HepG2 (cell line): ENCODE data around the gene MPIG6B. TPM values are rescaled to one million over a fixed set of nuclear protein-coding genes. Genes with fewer than 3 reads are reported as not detected.
A peak's percentile ranks its signal among the peaks of the same experiment; 100 is the strongest.

Experiments
- ATRX ChIP-seq: sonication (generic); formaldehyde crosslinking; IDR thresholded peaks from 2 replicates; pipeline ENCODE4 v1.4.0; 2020; ENCODE audit warnings: missing genetic modification reagents, borderline replicate concordance
- BRD4 ChIP-seq: sonication (generic); formaldehyde crosslinking; IDR thresholded peaks from 2 replicates; pipeline ENCODE4 v1.4.0; 2020; ENCODE audit warnings: missing genetic modification reagents
- DMTF1 ChIP-seq: sonication (generic); formaldehyde crosslinking; IDR thresholded peaks from 2 replicates; pipeline ENCODE4 v1.4.0; 2020; ENCODE audit warnings: mild to moderate bottlenecking, missing genetic modification reagents
- ELF1 ChIP-seq: sonication (generic); formaldehyde crosslinking; IDR thresholded peaks from 2 replicates; pipeline ENCODE4 v1.4.0; 2020; ENCODE audit warnings: missing genetic modification reagents
- GTF3A ChIP-seq: sonication (generic); formaldehyde crosslinking; conservative IDR thresholded peaks from 2 replicates; pipeline ENCODE4 v1.4.0; 2020; ENCODE audit warnings: mild to moderate bottlenecking, missing genetic modification reagents
- MED8 ChIP-seq: sonication (generic); formaldehyde crosslinking; IDR thresholded peaks from 2 replicates; pipeline ENCODE4 v1.8.1; 2023; ENCODE audit warnings: mild to moderate bottlenecking, missing genetic modification reagents; ENCODE audit not compliant: insufficient replicate concordance
- MXD1 ChIP-seq: sonication (generic); formaldehyde crosslinking; IDR thresholded peaks from 2 replicates; pipeline ENCODE4 v1.4.0; 2020; ENCODE audit warnings: mild to moderate bottlenecking, missing genetic modification reagents
- NFIB ChIP-seq: sonication (generic); formaldehyde crosslinking; IDR thresholded peaks from 2 replicates; pipeline ENCODE4 v1.9.0; 2021; ENCODE audit warnings: missing genetic modification reagents, mild to moderate bottlenecking, borderline replicate concordance
- SAFB2 ChIP-seq: sonication (generic); formaldehyde crosslinking; IDR thresholded peaks from 2 replicates; pipeline ENCODE4 v1.5.1; 2020; ENCODE audit warnings: missing genetic modification reagents, low read depth, mild to moderate bottlenecking, borderline replicate concordance
- SOX5 ChIP-seq: IDR thresholded peaks from 2 replicates; pipeline ENCODE4 v1.6.1; 2016; ENCODE audit warnings: borderline replicate concordance
- ZNF224 ChIP-seq: sonication (generic); formaldehyde crosslinking; IDR thresholded peaks from 2 replicates; pipeline ENCODE4 v1.5.0; 2020; ENCODE audit warnings: mild to moderate bottlenecking, missing genetic modification reagents
- ZNF577 ChIP-seq: sonication (generic); formaldehyde crosslinking; IDR thresholded peaks from 2 replicates; pipeline ENCODE4 v1.4.0; 2020; ENCODE audit warnings: mild to moderate bottlenecking, low read depth, missing genetic modification reagents, borderline replicate concordance
- ZNF598 ChIP-seq: sonication (generic); formaldehyde crosslinking; IDR thresholded peaks from 2 replicates; pipeline ENCODE4 v1.5.1; 2020; ENCODE audit warnings: mild to moderate bottlenecking, missing genetic modification reagents, borderline replicate concordance
- ZNF713 ChIP-seq: sonication (generic); formaldehyde crosslinking; IDR thresholded peaks from 2 replicates; pipeline ENCODE4 v1.4.0; 2020; ENCODE audit warnings: mild to moderate bottlenecking, missing genetic modification reagents
- polyA plus RNA-seq, 8 experiments: library from polyadenylated mRNA; depleted of rRNA in 3 of 8; stranded (reverse) in 7 of 8; unstranded in 1 of 8; fragments of >200 nt; fragmentation: Illumina TruSeq in 4 of 8; extraction: Trizol in 4 of 8; gene quantifications; 2 replicates each; pipeline versions ENCODE4 v1.2.1 to v1.2.3, GENCODE V29; 2011 to 2016; ENCODE audit warnings: low read depth in 4 of 8, missing spikeins in 1 of 8, mixed read lengths in 1 of 8; ENCODE audit not compliant: insufficient read depth in 1 of 8
- total RNA-seq, 5 experiments: library from RNA; depleted of rRNA; stranded (reverse); fragments of >200 nt; fragmentation: Illumina TruSeq; extraction: Trizol; gene quantifications; 2 replicates each; pipeline ENCODE4 v1.2.3, GENCODE V29; 2016; ENCODE audit warnings: low read depth in 1 of 5
- TF ChIP-seq, protein P1 (sequence below): sonication (generic); formaldehyde crosslinking; conservative IDR thresholded peaks from 2 replicates; pipeline ENCODE4 v1.8.0; 2022; ENCODE audit warnings: low read depth, missing genetic modification reagents
- TF ChIP-seq, protein P2 (sequence below): sonication (generic); formaldehyde crosslinking; conservative IDR thresholded peaks from 2 replicates; pipeline ENCODE4 v1.8.1; 2023; ENCODE audit warnings: missing genetic modification reagents
- TF ChIP-seq, protein P3 (sequence below): sonication (generic); formaldehyde crosslinking; IDR thresholded peaks from 2 replicates; pipeline ENCODE4 v1.4.0; 2020; ENCODE audit warnings: missing genetic modification reagents
- TF ChIP-seq, protein P4 (sequence below): sonication (generic); formaldehyde crosslinking; IDR thresholded peaks from 2 replicates; pipeline ENCODE4 v1.4.0; 2020; ENCODE audit warnings: missing genetic modification reagents

MPIG6B gene
- total and polyA plus RNA-seq, 2 of the 13 experiments (the other 11 are each of a cell fraction or from before 2014, with no cell fraction given): not detected

GRCh38 chr6:31729515-31729978, 6.4 kb downstream of the MPIG6B start (continued):
- no peak for TF ChIP-seq DMTF1
- TF ChIP-seq MXD1: 0 out of 2 replicates have a peak, but pooled peaks have one; percentile 49
- TF ChIP-seq, protein P1, sequence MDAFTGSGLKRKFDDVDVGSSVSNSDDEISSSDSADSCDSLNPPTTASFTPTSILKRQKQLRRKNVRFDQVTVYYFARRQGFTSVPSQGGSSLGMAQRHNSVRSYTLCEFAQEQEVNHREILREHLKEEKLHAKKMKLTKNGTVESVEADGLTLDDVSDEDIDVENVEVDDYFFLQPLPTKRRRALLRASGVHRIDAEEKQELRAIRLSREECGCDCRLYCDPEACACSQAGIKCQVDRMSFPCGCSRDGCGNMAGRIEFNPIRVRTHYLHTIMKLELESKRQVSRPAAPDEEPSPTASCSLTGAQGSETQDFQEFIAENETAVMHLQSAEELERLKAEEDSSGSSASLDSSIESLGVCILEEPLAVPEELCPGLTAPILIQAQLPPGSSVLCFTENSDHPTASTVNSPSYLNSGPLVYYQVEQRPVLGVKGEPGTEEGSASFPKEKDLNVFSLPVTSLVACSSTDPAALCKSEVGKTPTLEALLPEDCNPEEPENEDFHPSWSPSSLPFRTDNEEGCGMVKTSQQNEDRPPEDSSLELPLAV (CRISPR knock-in tag): no peak
- 0 out of 2 replicates have a peak, but pooled peaks have one; percentile 52 for TF ChIP-seq SAFB2
- TF ChIP-seq ZNF577 (CRISPR knock-in tag): no peak
- TF ChIP-seq ELF1 (CRISPR knock-in tag): peak; percentile 58
- peak; percentile 78 for TF ChIP-seq ZNF224
- TF ChIP-seq SOX5 (CRISPR knock-in tag): no peak; the same call in 1 of the 2 replicates
- peak; percentile 14 for TF ChIP-seq MED8 (CRISPR knock-in tag)
- TF ChIP-seq BRD4 (CRISPR knock-in tag): peak; percentile 38; the same call in 1 of the 2 replicates
- no peak for TF ChIP-seq ZNF713 (CRISPR knock-in tag)
- TF ChIP-seq, protein P2, sequence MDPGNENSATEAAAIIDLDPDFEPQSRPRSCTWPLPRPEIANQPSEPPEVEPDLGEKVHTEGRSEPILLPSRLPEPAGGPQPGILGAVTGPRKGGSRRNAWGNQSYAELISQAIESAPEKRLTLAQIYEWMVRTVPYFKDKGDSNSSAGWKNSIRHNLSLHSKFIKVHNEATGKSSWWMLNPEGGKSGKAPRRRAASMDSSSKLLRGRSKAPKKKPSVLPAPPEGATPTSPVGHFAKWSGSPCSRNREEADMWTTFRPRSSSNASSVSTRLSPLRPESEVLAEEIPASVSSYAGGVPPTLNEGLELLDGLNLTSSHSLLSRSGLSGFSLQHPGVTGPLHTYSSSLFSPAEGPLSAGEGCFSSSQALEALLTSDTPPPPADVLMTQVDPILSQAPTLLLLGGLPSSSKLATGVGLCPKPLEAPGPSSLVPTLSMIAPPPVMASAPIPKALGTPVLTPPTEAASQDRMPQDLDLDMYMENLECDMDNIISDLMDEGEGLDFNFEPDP (CRISPR knock-in tag): no peak
- TF ChIP-seq, protein P3, sequence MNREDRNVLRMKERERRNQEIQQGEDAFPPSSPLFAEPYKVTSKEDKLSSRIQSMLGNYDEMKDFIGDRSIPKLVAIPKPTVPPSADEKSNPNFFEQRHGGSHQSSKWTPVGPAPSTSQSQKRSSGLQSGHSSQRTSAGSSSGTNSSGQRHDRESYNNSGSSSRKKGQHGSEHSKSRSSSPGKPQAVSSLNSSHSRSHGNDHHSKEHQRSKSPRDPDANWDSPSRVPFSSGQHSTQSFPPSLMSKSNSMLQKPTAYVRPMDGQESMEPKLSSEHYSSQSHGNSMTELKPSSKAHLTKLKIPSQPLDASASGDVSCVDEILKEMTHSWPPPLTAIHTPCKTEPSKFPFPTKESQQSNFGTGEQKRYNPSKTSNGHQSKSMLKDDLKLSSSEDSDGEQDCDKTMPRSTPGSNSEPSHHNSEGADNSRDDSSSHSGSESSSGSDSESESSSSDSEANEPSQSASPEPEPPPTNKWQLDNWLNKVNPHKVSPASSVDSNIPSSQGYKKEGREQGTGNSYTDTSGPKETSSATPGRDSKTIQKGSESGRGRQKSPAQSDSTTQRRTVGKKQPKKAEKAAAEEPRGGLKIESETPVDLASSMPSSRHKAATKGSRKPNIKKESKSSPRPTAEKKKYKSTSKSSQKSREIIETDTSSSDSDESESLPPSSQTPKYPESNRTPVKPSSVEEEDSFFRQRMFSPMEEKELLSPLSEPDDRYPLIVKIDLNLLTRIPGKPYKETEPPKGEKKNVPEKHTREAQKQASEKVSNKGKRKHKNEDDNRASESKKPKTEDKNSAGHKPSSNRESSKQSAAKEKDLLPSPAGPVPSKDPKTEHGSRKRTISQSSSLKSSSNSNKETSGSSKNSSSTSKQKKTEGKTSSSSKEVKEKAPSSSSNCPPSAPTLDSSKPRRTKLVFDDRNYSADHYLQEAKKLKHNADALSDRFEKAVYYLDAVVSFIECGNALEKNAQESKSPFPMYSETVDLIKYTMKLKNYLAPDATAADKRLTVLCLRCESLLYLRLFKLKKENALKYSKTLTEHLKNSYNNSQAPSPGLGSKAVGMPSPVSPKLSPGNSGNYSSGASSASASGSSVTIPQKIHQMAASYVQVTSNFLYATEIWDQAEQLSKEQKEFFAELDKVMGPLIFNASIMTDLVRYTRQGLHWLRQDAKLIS (CRISPR knock-in tag): no peak
- TF ChIP-seq ZNF598: no peak; the same call in 1 of the 2 replicates
- TF ChIP-seq, protein P4, sequence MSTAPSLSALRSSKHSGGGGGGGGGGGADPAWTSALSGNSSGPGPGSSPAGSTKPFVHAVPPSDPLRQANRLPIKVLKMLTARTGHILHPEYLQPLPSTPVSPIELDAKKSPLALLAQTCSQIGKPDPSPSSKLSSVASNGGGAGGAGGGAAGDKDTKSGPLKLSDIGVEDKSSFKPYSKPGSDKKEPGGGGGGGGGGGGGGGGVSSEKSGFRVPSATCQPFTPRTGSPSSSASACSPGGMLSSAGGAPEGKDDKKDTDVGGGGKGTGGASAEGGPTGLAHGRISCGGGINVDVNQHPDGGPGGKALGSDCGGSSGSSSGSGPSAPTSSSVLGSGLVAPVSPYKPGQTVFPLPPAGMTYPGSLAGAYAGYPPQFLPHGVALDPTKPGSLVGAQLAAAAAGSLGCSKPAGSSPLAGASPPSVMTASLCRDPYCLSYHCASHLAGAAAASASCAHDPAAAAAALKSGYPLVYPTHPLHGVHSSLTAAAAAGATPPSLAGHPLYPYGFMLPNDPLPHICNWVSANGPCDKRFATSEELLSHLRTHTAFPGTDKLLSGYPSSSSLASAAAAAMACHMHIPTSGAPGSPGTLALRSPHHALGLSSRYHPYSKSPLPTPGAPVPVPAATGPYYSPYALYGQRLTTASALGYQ (CRISPR knock-in tag): no peak
- no peak; the same call in 1 of the 2 replicates for TF ChIP-seq NFIB
- TF ChIP-seq GTF3A: no peak
- no peak for TF ChIP-seq ATRX
